GM18858 (cell line): ENCODE results near the gene VPS41.

Experiments used
- ATAC-seq: cut with Tn5 transposase; IDR thresholded peaks from one replicate; pipeline ENCODE4 v1.9.1; 2021; ENCODE audit not compliant: unreplicated experiment

Gene VPS41

DNA sequence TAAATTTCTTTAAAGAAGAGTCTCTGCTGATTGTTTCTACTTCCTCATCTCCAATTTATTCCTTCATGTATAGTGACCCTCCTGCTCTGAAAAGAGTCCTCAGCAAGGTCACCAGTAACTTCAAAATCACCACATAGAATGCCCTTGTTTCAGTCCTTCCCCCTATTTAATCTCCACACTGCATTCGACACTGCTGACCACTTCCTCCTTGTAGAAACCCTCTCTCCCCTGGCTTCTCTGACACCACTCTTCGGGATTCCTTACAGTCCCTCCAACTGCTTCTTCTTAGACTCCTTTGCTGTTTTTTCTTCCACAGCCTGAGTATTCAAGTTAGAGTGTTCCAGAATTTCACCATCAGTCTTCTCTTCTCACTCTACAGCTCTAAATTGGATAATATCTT is 89.5 kb downstream of the VPS41 start:
- ATAC-seq = no peak

DNA sequence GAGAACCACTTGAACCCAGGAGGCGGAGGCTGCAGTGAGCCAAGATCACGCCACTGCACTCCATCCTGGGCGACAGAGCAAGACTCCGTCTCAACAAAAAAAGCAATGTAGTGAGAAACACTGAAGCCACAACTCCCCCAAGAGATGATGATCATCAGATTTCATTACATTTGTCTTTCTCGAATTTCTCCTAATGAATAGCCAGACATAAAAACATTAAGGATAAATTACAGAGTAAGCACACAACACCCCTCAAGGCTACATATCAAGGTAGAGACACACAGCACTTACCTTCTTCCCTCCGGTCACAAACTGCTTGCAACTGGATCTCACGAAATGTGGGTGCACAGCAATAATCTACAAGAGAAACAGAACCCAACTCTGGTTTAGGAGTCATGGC is 91.5 kb downstream of the VPS41 start:
- no peak for ATAC-seq

DNA sequence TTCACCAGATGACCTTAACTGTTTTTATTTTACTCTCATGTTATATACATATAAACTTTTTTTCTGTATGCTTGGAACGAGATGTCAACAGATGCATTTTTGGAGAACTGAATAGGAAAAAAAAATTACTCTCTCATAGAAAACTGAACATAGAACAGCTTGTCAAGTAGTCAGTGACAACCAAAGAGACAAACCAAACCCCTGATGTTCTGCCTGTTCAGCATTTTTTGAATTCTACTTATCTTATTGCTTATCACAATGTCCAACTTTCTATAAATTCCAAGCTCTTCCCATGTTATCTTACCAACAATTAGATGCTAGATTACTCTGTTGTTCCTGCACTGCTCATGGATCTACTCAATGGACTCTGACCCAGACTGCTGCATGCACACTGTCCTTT is 95.2 kb downstream of the VPS41 start:
- no peak for ATAC-seq

DNA sequence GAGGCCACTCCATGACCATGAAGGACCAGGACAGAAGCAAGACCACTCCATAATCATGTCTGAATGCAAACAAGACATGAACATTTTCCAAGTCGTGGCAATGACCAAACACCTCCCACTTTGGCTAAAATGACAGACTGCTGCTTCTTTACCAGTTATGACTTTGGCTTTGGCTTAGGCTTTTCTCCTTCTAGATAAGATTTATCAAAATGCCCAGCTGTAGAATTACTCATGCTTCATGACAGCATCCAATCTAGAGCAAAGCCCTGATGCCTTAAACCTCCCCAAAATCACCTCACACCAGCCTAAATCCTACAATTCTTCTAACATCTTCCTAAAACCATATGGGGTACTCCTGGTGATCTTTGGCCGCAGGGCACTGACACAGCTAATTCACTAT is 102.1 kb downstream of the VPS41 start:
- ATAC-seq = no peak

DNA sequence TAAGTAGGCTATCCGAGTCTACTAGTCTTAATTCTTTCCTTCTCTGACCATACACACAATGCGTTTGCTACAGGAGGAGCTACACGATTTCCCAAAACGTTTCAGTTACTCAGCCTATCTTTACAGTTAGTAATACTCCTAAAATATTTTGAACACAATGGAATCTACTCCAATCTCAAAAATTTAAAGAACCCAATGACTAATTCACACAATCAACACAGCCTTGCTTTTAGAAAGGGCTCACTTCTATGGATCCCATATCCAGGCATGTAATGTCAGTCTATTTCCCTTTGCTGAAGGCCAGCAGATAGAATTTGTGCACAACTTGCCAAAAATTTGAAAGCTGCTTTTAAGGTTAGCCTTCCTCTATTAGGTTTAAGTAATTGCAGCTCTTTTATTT is 107.2 kb downstream of the VPS41 start:
- no peak for ATAC-seq

DNA sequence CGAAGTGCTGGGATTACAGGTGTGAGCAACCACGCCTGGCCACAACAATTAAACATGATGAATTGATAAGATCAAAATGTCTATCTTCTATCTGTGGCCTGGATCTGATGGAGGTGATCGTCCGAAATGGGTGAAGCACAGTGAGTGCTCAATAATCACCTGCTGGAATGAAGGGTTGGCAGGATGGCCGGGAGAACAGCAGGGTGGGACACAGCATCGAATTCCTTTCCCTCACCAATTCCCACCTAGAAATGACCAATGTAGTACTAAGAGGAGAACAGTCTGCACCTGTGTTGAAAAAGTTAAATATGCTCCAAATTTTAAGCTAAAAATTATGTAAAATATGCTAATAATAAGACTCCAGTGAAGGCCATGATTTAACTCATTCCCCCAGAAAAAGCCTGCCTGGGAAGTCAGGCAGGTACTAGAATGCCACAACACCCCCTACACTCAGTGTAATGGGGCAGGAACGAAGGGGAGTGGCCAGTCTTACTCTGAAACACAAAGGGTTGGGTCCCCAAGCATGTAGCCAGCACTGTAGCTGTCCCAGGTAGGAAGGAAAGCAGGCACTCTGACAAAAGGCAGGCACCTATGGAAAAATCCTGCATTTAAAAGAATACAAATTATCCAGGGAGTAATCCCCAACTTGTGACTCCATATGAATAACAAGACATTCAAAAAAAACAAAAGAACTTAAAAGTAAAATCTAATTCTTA is 110.3 kb downstream of the VPS41 start:
- ATAC-seq = no peak

DNA sequence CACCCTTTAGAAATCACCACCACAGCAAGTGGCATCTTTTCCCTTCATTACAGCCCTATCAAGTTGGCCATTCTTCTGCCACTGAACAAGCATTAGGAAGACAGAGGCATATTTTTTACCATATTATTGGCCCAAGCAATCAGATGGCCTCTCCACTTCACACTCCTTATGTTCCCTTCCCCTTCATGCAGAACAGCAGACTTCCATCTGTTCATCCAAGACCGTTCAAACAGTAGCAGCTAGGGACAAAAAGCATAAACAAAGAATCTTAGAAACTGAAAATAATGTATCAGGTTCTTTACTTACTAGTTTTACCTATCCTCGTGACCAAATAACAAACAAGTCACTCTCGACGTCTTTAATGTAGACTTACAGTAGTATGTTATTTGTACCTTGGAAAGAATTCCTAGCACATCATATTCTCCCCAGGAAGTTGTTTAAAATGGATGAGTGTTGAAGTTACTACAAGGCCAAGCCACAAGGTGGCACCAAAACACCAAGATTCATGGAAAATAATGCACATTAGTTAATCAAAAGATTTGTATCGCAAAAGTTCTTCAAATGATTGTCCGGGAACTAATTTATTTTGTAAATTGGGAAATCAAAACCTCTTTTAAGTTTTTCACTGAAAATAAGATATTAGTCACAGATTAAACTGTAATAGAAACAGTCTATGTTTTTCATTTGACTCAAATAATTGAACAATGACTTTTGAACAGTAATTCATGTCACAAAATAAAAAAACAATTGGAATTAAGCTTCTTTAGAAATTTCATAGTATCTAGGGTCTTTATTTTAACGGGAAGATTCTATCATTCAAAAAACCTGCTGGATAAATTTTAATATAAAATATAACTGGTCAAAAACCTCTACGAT is 112.1 kb downstream of the VPS41 start:
- no peak for ATAC-seq

DNA sequence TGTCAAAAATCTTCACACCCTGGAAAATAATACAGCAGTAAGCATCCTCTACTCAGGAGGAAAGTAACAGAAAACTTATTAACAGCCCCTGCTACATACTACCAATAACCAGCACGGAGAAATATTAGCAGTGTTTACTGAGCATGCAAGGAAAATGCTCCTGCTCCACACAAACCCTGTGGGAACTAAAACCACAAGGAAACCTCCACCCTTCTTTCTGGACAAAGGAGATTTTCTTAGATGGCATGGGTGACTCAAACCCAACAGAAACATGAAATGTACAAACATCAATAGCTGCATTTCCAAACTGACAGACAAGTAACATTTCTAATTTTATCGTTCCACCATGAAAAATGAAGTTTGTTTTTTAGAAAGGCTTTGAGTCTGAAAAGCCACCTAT is 113.4 kb downstream of the VPS41 start:
- no peak for ATAC-seq

DNA sequence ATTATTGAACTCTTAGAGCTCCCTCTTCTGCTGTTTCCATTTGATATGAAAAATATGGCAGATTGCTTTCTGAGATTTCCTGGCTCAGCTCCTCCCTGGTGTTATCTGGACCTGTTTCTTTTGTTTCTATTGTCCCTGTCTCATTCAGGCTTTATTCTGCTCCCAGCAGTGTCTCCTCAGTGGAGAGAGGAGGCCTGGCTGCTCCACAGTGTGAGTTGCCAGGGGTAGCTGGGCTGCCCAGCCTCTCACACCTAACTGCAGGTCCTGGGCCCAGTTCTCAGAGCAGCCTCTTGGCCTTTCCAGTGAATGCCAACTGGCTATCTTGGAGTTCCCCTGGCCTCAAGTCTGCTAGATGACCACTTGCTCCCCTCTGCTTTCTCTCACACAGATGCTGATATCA is 127.0 kb downstream of the VPS41 start:
- ATAC-seq = no peak

DNA sequence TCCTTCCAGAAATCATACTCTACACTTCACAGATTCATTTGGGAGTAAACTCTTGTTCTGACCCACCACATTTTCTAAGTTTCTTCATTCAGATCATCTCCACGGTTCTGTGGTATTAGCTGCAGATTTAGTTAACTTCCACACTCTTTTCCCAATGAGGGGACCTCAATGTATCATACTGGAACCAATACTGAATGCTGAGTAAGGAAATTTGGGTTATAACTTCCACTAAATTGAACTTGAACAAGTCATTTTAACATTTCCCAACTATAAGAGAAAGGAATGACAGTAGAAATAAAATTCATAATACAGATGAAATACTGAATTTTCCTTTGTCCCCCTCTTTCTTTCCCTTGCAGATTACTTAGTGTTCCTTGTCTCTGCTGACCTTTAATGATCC is 131.4 kb downstream of the VPS41 start:
- ATAC-seq = no peak

DNA sequence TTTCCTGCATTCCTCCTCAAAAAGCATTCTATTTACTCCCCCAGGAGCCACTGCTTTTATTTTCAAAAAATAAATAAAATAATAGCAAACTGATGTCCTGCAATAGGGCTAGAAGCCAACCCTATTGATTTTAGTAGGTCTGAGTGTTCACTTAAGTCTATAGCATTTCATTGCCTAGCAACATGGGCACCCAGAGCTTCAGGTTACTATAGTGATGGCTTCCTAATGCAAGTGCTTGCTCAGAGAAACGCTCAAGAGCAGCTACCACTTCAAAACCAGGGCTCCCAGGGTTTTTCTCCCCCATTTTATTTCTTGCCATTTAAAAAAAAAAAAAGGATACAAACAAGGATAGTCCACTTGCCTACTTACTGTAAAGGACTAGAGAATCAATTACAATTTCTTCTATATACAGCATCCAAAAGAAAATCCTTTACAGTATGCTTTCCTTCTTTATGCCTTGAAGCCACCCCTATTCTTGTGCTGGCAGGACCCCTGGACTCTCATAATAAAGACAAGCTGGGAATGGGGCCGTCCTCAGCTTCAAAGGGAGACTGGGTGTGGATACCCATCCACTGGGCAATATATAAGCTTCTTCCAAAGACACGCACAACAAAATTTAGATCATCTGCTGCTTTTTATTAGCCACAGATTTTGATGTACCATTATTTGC is 133.3 kb downstream of the VPS41 start:
- no peak for ATAC-seq

DNA sequence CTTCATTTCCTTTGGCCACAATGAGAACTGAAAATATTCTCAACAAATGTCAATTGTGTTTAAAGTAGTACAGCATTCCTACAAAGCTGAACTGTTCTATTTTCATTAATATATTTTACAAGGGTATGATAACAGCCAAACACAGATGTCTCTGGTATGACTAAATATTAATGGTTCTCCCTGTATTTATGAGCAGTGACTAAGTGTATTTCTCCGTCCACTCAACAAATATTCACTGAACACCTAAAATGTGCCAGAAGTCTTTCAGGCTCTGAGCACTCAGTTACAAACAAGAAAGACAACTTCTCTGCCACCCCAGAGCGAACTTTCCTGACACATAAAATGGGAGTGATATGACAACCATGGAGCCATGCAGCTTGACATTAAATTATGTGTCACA is 135.6 kb downstream of the VPS41 start:
- no peak for ATAC-seq

DNA sequence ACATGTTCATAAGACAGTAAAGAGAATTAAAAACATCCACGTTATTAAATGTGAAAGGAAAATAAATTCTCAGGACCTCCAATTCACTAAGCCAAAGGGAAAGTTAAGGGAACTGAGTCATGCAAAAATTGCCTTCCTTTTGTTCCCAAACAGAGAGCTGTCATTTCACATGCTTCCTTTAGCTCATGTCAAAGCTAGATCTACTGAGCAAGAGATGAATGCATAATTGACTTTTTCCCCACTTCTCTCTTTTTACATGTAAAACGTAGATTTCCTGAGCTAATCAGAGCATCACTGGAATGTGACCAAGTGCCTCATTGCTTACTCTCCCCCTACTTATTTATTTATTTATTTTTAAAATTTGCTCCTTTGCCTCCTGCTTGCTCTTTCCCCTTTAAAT is 148.8 kb downstream of the VPS41 start:
- no peak for ATAC-seq

DNA sequence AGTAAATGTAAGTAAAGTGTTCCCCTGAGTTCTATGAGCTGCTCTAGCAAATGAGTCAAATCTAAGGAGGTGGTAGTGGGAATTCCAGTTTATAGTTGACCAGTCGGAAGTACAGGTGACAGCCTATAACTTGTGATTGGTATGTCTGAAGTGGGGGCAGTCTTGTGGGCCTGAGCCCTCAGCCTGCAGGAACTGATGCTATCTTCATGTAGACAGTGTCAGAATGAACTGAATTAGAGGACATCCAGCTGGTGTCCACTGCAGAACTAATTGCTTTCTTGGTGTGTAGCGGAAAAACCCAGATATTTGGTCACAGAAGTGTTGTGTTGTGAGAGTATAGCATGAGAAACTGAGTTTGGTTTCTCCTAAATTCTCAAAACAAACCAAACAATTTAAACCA is 150.0 kb downstream of the VPS41 start:
- no peak for ATAC-seq

DNA sequence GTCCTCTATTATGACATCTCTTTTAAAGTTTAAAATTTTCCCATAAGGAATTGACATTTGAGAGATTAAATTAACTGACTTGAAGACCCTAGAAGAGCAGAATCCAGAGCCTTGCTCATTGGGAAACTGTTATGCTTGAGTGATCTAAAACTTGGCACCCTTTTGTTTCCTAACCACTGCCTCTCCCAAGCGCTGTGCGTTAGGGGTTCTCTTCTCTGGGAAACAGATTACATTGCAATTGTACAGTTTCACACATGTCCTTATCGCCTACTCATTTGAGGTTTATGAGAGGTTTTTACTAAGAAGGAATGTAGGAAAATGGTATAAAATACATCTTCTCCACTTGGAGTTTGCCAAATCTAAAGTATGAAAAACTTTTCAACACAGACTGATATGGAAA is 151.1 kb downstream of the VPS41 start:
- no peak for ATAC-seq

DNA sequence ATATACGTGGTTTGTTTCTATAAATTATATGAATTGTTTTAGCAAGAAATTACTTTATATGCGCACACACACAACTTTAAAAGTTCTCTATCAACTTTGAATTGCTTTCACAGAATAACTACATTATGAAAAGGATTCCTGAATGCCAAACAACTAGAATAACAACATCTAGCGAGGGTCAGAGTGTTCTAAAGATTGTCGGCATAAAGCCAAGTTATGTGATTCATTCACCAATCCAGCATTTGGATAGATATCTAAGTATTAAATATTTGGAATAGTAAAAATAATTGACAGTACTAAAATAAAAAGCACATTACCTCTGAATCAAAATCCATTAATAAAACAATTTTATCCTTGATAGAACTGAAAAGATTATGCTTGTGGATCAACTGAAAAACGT is 152.5 kb downstream of the VPS41 start:
- ATAC-seq = no peak

DNA sequence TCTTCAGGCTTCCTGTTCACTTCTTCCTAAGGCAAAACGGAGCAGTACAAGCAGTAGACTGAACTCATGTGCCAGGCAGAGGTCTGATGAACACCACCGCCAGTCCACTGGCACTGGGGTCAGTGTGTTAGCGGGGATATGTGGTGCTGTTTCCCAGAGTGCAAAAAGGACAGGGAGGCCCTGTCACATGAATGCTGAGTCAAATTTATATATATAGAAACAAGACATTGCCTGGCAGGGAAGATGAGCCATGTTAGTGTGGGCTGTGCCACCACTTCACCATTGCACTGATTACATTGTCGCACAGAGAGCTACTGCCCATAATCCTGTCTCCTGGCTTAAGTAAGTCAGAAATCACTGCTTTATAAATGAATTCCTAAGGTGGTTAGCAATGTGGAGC is 155.6 kb downstream of the VPS41 start:
- ATAC-seq = no peak

DNA sequence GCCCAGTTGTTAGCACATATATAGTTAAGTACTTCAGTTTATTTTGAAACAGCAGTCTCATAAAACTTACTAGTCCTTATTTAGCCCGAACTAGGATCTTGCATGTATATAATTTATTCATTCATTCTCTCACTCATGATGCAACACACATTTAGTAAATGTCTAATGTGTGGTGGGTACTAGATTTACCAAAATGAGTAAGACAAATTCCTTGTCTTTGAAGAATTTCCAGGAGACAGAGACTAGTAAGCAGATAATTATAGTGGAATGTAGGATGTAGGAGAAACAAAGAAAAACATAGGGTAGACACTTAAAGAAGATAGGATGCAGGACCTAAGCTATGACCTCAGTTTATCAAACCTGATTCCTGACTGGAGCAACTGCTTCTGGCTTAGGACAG is 157.6 kb downstream of the VPS41 start:
- ATAC-seq = no peak

DNA sequence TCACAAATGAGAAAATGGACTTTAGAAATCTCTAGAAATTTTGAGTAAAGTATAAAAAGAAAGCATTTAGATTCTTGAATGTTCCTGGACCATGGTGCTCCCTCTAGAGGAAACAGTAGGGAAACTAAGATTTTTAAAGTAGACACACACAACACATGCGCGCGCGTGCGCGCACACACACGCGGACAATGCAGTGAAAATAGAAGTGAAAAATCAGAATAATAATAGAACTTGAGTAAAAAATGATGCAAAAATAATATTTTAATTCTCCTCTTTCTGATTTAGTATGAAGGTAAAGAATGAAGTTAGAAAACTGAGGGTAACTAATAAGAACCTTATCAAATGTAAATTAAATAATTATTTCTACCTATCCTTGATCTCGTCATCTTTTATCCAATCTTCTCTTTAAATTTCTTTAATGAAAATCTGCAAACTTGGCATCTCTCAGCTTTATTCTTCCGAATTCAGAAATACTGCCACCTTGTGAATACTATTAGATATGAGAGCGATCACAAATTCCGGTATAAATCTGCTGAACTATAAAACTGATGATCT is 160.9 kb downstream of the VPS41 start:
- ATAC-seq = no peak

DNA sequence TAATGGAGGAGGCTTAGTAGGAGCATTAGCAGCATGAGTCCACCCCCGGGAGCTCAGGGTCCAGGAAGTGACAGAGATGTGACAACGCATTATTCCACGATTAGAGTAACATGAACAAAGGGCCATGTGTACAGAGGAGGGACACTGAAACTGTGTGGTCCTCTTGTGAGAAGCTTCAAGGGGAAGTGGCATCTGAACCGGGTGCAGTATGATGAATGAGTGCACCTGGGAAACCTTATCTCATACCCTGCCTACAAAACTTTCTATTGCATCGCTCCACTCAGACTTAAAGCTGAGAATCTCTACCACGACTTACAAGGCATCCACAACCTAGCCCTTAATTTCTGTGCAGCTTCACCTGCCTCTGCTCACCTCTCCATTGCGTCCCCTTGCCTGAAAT is 162.6 kb downstream of the VPS41 start:
- ATAC-seq = no peak

DNA sequence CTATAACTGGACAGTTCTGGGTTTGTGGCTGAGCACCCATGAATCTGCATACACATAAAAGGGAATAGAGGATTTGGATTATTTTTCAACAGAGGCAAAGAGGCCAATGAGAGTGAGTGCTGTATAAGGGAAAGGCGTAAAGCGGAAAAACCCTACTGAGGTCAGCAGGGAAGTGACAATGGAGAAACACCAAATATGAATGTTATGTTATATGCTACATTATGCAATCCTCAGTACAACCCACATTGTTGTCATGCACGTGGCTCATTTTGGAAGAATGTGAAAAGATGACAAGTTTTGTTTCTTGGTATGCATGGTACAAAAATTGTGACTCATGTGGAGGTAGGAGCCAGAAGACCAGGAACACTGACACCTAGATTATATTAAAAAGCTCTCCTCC is 164.2 kb downstream of the VPS41 start:
- no peak for ATAC-seq

DNA sequence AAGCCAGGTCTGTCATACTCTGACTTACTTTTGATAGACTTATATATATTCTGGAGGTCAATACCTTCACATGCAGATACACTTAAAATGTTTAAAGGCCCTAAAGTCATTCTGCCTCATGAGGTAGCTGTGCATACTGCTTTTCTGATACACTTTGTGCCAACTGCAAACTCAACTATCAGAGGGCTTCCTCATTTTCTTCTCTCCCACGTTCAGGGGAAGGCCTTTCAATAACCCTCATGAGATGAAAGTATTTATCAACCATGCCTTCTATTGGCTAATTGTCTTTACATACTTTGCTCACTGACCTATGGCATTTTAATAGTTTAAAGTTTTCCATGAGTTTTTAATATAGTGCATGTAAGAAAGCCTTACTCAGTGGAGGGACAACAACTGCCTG is 165.1 kb downstream of the VPS41 start:
- no peak for ATAC-seq
